Small intestine (tissue), 7 donors: ENCODE data around the gene PRAMEF12. TPM values are rescaled to one million over a fixed set of nuclear protein-coding genes. Genes with fewer than 3 reads are reported as not detected.
"Not testable (repeated sequence)": the region's sequence is repeated elsewhere in the genome, so short reads cannot be mapped to it uniquely, and the experiment has no call there.

Source experiments
- DNase-seq, 2 donors: peaks; one replicate each; pipeline versions ENCODE4 v3.0.0 to v3.0.0-alpha.2; 2013
- FAIRE-seq: peaks from 2 replicates; lab custom pipeline; 2012; peaks lifted over from hg19 to GRCh38; lab: Jason Lieb, UNC
- H3K27ac ChIP-seq, 3 donors: one replicate each; pipeline ENCODE4 v1.5.1; 2013; ENCODE audit warnings: low read length in 2 of 3, mild to moderate bottlenecking in 2 of 3, control low read depth in 1 of 3, inconsistent platforms in 1 of 3, low read depth in 1 of 3, moderate library complexity in 1 of 3
- H3K27me3 ChIP-seq, 3 donors: one replicate each; pipeline ENCODE4 v1.6.1; 2013; ENCODE audit warnings: low read length in 3 of 3, inconsistent platforms in 1 of 3; ENCODE audit not compliant: control insufficient read depth in 3 of 3, insufficient read depth in 3 of 3
- H3K36me3 ChIP-seq, 3 donors: one replicate each; pipeline ENCODE4 v1.6.1; 2013; ENCODE audit warnings: low read length in 3 of 3, inconsistent platforms in 1 of 3, low read depth in 1 of 3, mild to moderate bottlenecking in 1 of 3, moderate library complexity in 1 of 3; ENCODE audit not compliant: control insufficient read depth in 3 of 3, insufficient read depth in 2 of 3
- H3K4me1 ChIP-seq, 3 donors: one replicate each; pipeline ENCODE4 v1.6.1; 2013; ENCODE audit warnings: low read length in 2 of 3, inconsistent platforms in 1 of 3, low read depth in 1 of 3, mild to moderate bottlenecking in 1 of 3, moderate library complexity in 1 of 3; ENCODE audit not compliant: control insufficient read depth in 3 of 3, insufficient read depth in 2 of 3
- H3K4me3 ChIP-seq, 3 donors: one replicate each; pipeline ENCODE4 v1.5.1; 2013; ENCODE audit warnings: low read length in 3 of 3, control low read depth in 1 of 3, inconsistent platforms in 1 of 3, low read depth in 1 of 3, mild to moderate bottlenecking in 1 of 3, moderate library complexity in 1 of 3
- H3K9me3 ChIP-seq, 2 donors: one replicate each; pipeline ENCODE4 v1.6.1; 2013; ENCODE audit warnings: low read depth in 1 of 2, low read length in 1 of 2; ENCODE audit not compliant: control insufficient read depth in 2 of 2, insufficient read depth in 1 of 2
- WGBS, 3 donors: extraction: QIAGEN DNeasy Blood & Tissue Kit; methylation state at CpG; one replicate each; pipeline ENCODE4 v1.1.7; 2013; 5-methylcytosine and 5-hydroxymethylcytosine counted together
- polyA plus RNA-seq, 4 donors: library from polyadenylated mRNA; stranded (reverse) in 3 of 4; unstranded in 1 of 4; fragments of 200-250 nt in 3 of 4; fragments of 120-200 nt in 1 of 4; gene quantifications; one replicate each; pipeline versions ENCODE4 v1.2.1 to v1.2.3, GENCODE V29; 2013
- donor health status: healthy with polysubstance abuse.
- donor health status: control.
- donor health status: control.
- donor health status: Bipolar disorder and iron deficiency.
- donor health status: healthy.

PRAMEF12 gene
- polyA plus RNA-seq, 4 donors: not detected

DNA sequence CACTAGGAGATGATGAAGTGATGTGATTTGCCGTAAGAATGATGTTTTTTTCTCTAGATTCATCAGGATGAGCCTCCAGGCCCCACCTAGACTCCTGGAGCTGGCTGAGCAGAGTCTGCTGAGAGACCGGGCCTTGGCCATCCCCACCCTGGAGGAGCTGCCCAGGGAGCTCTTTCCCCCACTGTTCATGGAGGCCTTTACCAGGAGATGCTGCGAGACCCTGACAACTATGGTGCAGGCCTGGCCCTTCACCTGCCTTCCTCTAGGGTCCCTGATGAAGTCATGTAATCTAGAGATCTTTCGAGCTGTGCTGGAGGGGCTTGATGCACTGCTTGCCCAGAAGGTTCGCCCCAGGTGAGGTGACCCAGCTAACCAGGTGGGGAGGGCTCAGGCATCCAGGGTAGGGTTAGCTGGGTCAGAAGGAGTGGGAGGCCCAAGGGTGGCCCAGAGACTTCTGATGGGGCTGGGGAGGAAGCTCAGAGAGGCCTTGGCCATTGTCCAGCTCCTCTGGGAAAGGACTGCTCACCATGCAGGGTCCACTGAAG, 1.3 kb downstream of the PRAMEF12 start:
- Histone ChIP-seq H3K9me3 (no peaks in the 10 kb centered on the region), H3K27me3 (no peaks in the 10 kb centered on the region), H3K4me1 (no peaks in the 10 kb centered on the region), H3K36me3 (no peaks in the 10 kb centered on the region), H3K27ac (no peak overlapping the region), H3K4me3 (no peak overlapping the region)
- 78 to 87% (median 85%) methylated on average over 5 of the region's 5 CpGs for WGBS, 3 donors
- no peak for FAIRE-seq
- no peak for DNase-seq

DNA sequence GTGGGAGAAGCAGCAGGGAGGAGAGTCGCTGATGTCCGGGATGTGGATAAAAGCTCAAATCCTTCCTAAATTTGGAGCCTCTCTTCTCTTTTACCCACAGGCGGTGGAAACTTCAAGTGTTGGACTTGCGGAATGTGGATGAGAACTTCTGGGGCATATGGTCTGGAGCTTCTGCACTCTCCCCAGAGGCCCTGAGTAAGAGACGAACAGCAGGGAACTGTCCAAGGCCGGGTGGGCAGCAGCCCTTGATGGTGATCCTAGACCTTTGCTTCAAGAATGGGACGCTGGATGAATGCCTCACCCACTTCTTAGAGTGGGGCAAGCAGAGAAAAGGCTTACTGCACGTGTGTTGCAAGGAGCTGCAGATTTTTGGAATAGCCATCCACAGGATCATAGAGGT, 1.9 kb downstream of the PRAMEF12 start:
- no peaks in the 10 kb centered on the region for H3K4me1 ChIP-seq
- H3K36me3 ChIP-seq: no peaks in the 10 kb centered on the region
- H3K27ac ChIP-seq: no peak overlapping the region

DNA sequence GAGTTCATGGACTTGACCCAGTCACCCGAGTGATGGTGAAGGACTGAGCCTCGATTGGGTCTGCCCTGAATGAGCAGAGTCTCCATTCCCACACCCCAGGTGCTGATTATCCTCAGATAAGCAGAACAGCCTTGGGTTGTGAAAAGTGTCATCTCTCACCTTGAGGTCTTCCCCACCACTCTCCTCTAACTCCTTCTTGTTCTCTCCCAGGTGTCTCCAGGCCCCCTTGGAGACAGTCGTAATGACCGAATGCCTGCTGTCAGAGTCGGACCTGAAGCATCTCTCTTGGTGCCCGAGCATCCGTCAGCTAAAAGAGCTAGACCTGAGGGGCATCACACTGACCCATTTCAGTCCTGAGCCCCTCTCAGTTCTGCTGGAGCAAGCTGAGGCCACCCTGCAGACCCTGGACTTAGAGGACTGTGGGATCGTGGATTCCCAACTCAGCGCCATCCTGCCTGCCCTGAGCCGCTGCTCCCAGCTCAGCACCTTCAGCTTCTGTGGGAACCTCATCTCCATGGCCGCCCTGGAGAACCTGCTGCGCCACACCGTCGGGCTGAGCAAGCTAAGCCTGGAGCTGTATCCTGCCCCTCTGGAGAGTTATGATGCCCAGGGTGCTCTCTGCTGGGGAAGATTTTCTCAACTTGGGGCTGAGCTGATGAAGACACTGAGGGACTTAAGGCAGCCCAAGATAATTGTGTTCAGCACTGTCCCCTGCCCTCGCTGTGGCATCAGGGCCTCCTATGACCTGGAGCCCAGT, 3.4 kb downstream of the PRAMEF12 start:
- H3K27ac ChIP-seq: no peak overlapping the region
- H3K27me3 ChIP-seq: no peaks in the 10 kb centered on the region
- FAIRE-seq: no peak
- no peaks in the 10 kb centered on the region for H3K36me3 ChIP-seq
- 85 to 89% (median 89%) methylated on average over 15 of the region's 15 CpGs for WGBS, 3 donors
- H3K4me3 ChIP-seq: no peak overlapping the region
- no peaks in the 10 kb centered on the region for H3K9me3 ChIP-seq
- no peak for DNase-seq
- no peaks in the 10 kb centered on the region for H3K4me1 ChIP-seq

More for the DNA sequence above, 1.9 kb downstream of the PRAMEF12 start:
- DNase-seq (no peak), FAIRE-seq (no peak)
- no peaks in the 10 kb centered on the region for H3K27me3 ChIP-seq
- 75 to 80% (median 79%) methylated on average over 8 of the region's 8 CpGs for WGBS, 3 donors
- no peaks in the 10 kb centered on the region for H3K9me3 ChIP-seq
- no peak overlapping the region for H3K4me3 ChIP-seq

DNA sequence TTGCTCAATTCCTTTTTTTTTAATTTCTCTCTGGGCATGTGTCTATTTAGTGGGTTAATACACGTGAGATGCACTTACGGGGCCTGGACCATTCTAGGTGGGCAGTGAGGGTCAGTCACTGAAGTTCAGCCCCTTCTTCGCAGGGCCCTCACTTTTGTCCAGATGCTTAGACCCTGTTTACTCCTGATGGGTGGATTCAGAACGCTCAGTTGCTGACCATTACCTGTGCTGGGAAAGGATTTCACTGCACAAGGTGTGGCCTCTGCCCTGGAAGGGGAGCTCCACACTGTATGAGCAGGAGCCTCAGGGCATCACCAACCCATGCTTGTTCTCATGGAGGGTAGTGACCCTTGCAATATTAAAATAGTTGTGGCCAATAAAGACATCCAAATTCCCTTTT, 4.5 kb downstream of the PRAMEF12 start:
- DNase-seq (no peak), FAIRE-seq (no peak)
- Histone ChIP-seq H3K9me3 (no peaks in the 10 kb centered on the region), H3K4me3 (no peak overlapping the region), H3K36me3 (no peaks in the 10 kb centered on the region), H3K27ac (no peak overlapping the region), H3K4me1 (no peaks in the 10 kb centered on the region), H3K27me3 (no peaks in the 10 kb centered on the region)
- 81 to 84% (median 81%) methylated on average over 4 of the region's 4 CpGs for WGBS, 3 donors

DNA sequence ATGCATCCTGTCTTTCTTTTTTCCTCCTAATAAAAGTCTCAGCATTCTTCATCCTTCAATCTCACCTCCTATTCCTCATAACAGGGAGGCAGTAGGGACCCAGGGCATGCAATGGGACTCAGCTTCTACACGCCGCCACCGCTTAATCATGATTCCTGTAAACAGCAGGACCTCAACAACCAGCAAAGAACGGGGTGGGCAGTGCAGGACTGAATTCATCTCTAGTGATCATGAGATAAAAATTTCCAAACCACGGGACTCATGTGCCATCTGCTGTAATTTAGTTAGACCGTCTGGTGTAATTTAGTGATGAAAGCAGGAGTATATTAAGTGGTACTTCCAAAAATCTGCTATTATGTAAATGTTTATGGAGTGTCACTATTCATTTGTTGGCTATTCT, 5.4 kb downstream of the PRAMEF12 start:
- FAIRE-seq: no peak
- H3K4me3 ChIP-seq: no peak overlapping the region
- WGBS, 3 donors: 76 to 82% (median 79%) methylated on average over 6 of the region's 6 CpGs
- no peaks in the 10 kb centered on the region for H3K9me3 ChIP-seq
- H3K36me3 ChIP-seq: no peaks in the 10 kb centered on the region
- no peaks in the 10 kb centered on the region for H3K4me1 ChIP-seq
- no peak for DNase-seq
- no peak overlapping the region for H3K27ac ChIP-seq
- H3K27me3 ChIP-seq: no peaks in the 10 kb centered on the region

DNA sequence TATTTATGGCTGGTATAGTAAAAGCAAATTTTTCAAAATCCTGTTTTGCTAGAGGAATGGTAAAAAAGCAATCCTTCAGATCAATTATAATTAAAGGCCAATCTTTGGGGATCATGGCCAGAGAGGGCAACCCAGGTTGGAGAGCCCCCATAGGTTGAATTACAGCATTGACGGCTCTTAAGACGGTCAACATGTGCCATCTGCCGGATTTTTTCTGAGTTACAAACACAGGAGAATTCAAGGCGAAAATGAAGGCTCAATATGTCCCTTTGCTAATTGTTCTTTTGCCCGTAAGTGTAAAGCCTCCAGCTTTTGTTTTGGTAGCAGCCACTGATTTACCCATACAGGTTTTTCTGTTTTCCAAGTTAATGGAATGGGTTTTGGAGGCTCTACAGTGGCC, 8.0 kb downstream of the PRAMEF12 start:
- H3K27me3 ChIP-seq, H3K27ac ChIP-seq, H3K4me3 ChIP-seq, H3K36me3 ChIP-seq, FAIRE-seq, H3K9me3 ChIP-seq, DNase-seq, H3K4me1 ChIP-seq: not testable (repeated sequence)
- 72 to 78% (median 76%) methylated on average over 4 to 5 of the region's 5 CpGs for WGBS, 3 donors

DNA sequence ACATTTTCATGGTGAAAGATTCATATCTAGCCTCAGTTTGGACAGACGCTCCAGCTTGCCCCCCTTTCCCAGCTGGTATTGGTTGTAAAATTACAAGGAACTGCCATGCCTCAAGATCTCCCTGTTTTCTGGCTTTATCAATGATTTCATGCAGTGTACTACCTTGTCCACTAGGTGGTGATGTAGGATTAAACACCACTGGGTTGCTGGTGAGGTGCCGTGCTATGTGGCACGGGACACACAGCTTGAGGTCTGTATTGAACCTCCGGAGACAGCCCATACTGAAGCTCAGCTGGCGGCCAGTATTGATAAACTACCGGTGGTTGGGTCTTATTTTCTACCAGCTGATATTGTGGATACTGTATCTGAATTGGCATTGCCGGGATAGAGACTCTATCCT, 10.2 kb downstream of the PRAMEF12 start:
- not testable (repeated sequence) for H3K36me3 ChIP-seq, H3K27ac ChIP-seq, DNase-seq, H3K9me3 ChIP-seq, H3K27me3 ChIP-seq, H3K4me1 ChIP-seq, FAIRE-seq, H3K4me3 ChIP-seq
- WGBS, 3 donors: 45 to 59% (median 46%) methylated on average over 6 of the region's 7 CpGs

DNA sequence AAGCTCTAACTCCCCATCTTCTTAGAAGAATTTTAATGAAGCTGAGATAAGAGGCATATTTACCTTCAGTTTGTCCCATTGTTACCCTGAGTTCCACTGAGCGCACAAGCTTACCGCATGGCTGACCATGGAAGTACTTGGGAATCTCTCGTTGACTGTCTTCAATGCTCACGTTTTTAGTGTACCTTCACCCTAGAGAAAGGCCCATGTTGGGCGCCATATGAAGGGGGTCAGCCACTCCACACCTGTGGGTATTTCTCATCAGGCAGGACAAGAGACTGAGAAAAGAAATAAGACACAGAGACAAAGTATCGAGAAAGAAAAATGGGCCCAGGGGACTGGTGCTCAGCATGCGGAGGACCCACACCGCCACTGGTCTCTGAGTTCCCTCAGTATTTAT, 11.2 kb downstream of the PRAMEF12 start:
- not testable (repeated sequence) for H3K4me3 ChIP-seq, H3K27me3 ChIP-seq, H3K9me3 ChIP-seq, H3K27ac ChIP-seq, FAIRE-seq, H3K4me1 ChIP-seq, DNase-seq, H3K36me3 ChIP-seq
- WGBS, 3 donors: 89 to 94% (median 91%) methylated on average over 7 of the region's 8 CpGs
